ENCODE measurements around the gene ITGBL1. TPM values are rescaled to one million over a fixed set of nuclear protein-coding genes. Genes with fewer than 3 reads are reported as not detected.

The ITGBL1 gene
- total and polyA plus RNA-seq, 3 donors from 2014 or later: 5.7 to 7.7 (median 5.8) TPM

DNA sequence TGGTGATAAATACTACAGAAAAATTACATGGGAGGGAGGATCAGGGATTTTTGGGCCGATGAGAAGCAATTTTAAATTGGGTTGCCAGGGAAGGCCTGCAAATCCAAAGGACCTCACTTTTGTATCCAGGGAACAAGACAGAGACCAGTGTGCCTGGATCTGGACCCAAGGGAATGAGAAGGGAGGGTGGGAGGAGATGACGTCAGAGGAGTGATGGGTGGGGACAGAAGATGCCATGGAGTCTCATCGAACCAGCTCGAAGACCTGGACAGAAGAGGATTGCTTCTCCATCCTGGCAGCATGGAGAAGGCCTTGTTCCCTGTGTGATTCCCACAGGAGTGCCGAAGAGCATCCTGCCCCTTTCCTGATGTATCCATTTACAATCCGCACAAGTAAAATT lies 68.9 kb downstream of the ITGBL1 start:
- WGBS, 2 donors: 77 to 84% methylated on average over 6 of the region's 6 CpGs
- Histone ChIP-seq H3K27me3 (no peaks in the 10 kb centered on the region), H3K4me3 (no peak overlapping the region), H3K4me1 (no peaks in the 10 kb centered on the region), H3K27ac (no peak overlapping the region), H3K9me3 (no peaks in the 10 kb centered on the region), H3K36me3 (ENCODE audit: low read depth, missing control alignments) (no peaks in the 10 kb centered on the region)
- no peak for DNase-seq
- TF ChIP-seq, protein P1, sequence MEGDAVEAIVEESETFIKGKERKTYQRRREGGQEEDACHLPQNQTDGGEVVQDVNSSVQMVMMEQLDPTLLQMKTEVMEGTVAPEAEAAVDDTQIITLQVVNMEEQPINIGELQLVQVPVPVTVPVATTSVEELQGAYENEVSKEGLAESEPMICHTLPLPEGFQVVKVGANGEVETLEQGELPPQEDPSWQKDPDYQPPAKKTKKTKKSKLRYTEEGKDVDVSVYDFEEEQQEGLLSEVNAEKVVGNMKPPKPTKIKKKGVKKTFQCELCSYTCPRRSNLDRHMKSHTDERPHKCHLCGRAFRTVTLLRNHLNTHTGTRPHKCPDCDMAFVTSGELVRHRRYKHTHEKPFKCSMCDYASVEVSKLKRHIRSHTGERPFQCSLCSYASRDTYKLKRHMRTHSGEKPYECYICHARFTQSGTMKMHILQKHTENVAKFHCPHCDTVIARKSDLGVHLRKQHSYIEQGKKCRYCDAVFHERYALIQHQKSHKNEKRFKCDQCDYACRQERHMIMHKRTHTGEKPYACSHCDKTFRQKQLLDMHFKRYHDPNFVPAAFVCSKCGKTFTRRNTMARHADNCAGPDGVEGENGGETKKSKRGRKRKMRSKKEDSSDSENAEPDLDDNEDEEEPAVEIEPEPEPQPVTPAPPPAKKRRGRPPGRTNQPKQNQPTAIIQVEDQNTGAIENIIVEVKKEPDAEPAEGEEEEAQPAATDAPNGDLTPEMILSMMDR (IDR thresholded peaks at IDR 0.05): no peak
- intact Hi-C loops (cut with DNase I; ENCODE audit: low total_unique reads): no loop called here

DNA sequence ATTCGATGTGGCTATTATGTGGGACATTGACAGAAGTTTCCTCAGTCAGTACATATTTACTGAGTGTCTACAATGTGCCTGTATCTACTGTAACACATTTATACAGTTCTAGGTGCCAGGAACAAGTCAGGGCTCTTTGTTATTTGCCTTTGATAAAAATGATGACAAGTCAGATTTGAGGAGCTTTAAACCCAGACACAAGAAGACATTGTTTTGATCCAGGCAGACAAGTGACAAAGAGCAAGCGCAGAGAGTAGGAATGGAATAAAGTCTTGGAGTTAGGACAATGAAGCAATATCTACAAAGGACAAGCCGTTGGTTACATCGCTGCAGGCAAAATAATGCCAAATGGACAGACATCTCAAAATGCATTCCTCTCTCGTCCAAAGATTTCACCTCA lies 70.1 kb downstream of the ITGBL1 start:
- WGBS, 2 donors: 67 to 80% methylated on average over 5 of the region's 5 CpGs
- H3K4me3 ChIP-seq: no peak overlapping the region
- DNase-seq: no peak
- no peaks in the 10 kb centered on the region for H3K27me3 ChIP-seq
- no peaks in the 10 kb centered on the region for H3K9me3 ChIP-seq
- H3K36me3 ChIP-seq (ENCODE audit: low read depth, missing control alignments): no peaks in the 10 kb centered on the region
- no peak overlapping the region for H3K27ac ChIP-seq
- no peak for TF ChIP-seq POLR2A (IDR thresholded peaks at IDR 0.05)
- TF ChIP-seq, protein P1 (IDR thresholded peaks at IDR 0.05): no peak
- intact Hi-C loops (cut with DNase I; ENCODE audit: low total_unique reads): no loop called here
- H3K4me1 ChIP-seq: no peaks in the 10 kb centered on the region

DNA sequence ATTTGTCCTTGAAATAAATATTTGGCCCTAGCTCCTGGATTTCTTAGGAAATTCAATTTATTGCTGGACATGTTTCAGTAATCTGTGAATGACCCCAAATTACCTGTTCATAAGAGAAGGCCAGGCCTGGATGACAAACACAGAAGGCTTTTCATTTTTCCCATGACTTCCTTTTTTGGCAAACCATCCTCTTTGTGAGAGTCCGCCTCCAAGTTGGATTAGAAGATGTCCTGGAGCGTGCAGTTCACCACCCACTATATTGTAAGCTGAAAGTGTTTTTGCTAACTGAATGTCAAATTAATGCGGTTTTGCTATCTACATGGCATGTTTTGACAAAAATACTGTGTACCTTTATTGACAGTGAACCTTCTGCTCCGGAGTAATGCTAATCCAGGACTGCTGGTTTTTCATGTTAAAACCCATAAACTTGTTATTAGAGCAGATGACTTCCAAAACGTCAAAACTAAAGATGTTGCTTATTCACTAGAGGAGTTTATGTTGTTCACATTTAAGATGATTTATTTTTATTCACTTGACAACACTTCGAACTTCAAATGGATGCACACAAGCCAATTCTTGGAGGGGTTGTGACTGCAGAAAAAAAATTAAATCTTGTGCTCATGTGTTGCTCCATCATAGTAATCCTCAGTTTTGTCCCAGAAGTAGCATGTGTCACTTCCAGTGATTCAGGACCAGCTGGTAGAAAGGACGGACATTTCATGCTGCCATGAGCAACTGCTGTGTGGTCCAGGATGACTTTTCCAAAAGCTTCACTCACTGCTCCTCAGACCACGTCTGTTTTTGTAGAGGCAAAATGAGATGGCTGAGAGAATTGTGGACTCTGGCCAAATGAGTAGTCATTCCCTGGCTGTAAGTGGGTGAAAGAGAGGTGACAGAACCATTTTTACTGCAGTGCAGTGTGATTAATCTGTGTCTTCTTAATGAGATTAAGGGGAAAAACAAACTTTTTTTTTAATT lies 71.0 kb downstream of the ITGBL1 start:
- TF ChIP-seq, protein P1 (IDR thresholded peaks at IDR 0.05): no peak
- TF ChIP-seq POLR2A (IDR thresholded peaks at IDR 0.05): no peak
- H3K4me3 ChIP-seq: no peak overlapping the region
- no peak overlapping the region for H3K27ac ChIP-seq
- no peak for DNase-seq
- H3K4me1 ChIP-seq: no peaks in the 10 kb centered on the region
- intact Hi-C loops (cut with DNase I; ENCODE audit: low total_unique reads): no loop called here
- no peaks in the 10 kb centered on the region for H3K27me3 ChIP-seq
- H3K36me3 ChIP-seq (ENCODE audit: low read depth, missing control alignments): no peaks in the 10 kb centered on the region
- WGBS, 2 donors: 59 to 67% methylated on average over 8 of the region's 8 CpGs
- H3K9me3 ChIP-seq: no peaks in the 10 kb centered on the region

DNA sequence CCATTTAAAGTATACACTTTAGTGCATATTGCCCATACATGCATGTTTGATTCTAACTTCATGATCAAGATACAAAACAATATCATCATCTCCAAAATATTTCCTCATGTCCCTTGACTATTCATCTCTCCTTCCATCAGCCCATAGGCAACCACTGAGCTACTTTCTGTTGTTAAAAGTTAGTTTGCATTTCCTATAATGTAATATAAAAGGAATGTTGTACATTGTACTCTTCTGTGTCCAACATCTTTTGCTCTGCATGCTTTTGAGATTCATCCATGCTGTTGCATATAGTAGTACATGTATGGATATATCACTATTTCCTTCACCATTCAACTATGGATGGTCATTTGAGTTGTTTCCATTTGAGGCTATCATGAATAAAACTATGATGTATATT lies 74.7 kb downstream of the ITGBL1 start:
- Histone ChIP-seq H3K27ac (no peak overlapping the region), H3K36me3 (ENCODE audit: low read depth, missing control alignments) (no peaks in the 10 kb centered on the region), H3K27me3 (no peaks in the 10 kb centered on the region), H3K4me1 (no peaks in the 10 kb centered on the region), H3K4me3 (no peak overlapping the region), H3K9me3 (no peaks in the 10 kb centered on the region)
- no peak for DNase-seq
- intact Hi-C loops (cut with DNase I; ENCODE audit: low total_unique reads): no loop called here
- TF ChIP-seq POLR2A (IDR thresholded peaks at IDR 0.05): no peak
- TF ChIP-seq, protein P1 (IDR thresholded peaks at IDR 0.05): no peak

DNA sequence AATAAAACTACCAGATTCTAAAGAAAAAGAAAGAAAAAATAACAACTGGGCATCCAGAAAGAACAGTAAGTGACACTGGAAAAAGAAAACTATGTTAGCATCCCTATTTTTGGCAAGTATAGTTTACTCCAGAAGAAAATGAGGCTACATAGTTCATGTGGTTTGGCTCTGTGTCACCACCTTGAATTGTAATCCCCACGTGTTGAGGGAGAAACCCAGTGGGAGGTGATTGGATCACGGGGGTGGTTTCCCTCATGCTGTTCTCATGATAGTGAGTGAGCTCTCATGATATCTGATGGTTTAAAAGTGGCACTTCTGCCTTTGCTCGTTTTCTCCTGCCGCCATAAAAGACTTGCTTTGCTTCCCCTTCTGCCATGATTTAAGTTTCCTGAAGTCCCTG lies 76.9 kb downstream of the ITGBL1 start:
- Histone ChIP-seq H3K36me3 (ENCODE audit: low read depth, missing control alignments) (no peaks in the 10 kb centered on the region), H3K4me3 (no peak overlapping the region), H3K4me1 (no peaks in the 10 kb centered on the region), H3K27me3 (no peaks in the 10 kb centered on the region), H3K27ac (no peak overlapping the region), H3K9me3 (no peaks in the 10 kb centered on the region)
- 14 to 26% methylated on average over 4 of the region's 4 CpGs for WGBS, 2 donors
- DNase-seq: no peak
- no peak for TF ChIP-seq POLR2A (IDR thresholded peaks at IDR 0.05)
- TF ChIP-seq, protein P1 (IDR thresholded peaks at IDR 0.05): no peak
- intact Hi-C loops (cut with DNase I; ENCODE audit: low total_unique reads): no loop called here

Measured in testis (tissue), 3 donors.